Activated CD4-positive, alpha-beta T cell treated with anti-CD3 and anti-CD28 coated beads, Interleukin-2, amount 50 U/mL, for 1 hour (primary cell): Measurements from ENCODE around the gene ZXDC.

ENCODE experiments used
- DNase-seq: peaks from one replicate; pipeline ENCODE4 v3.0.0-alpha.2; 2020

Gene ZXDC

GRCh38 chr3:126488886-126489569 lies 13.3 kb upstream of the ZXDC start:
- DNase-seq: no peak

- no peak for DNase-seq
Observed at GRCh38 chr3:126488185-126488584, 12.5 kb upstream of the ZXDC start.

DNA sequence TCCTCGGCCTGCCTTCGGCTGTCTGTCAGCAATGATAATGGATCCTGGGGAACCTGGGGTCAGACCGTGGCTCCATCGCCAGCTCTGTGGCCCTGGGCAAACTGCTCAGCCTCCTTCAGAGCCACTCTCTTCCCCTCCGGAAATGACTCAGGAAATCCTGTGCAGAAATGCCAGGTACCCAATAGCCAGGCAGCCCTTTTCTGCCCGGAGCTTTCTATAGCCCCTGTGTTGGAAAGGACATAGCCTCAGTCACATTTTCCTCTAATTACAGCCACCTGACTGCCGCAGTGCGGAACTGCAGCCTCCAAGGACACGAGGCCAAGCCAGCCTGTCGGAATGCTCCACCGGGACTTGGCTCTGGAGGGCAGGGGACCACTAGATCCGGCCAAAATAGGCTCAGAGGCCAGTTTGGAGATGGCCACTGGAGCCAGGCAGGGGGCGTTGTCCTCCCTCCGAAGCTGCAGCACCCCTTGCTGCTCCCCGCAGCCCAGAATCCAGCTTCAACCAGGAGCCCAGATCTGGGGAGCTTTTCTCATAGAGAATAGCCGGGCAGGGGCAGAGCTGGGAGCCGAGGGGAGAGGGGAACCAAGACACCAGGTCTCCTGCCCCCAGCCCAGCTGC lies 11.6 kb upstream of the ZXDC start:
- DNase-seq: no peak

GRCh38 chr3:126486360-126486847 lies 10.7 kb upstream of the ZXDC start:
- no peak for DNase-seq

GRCh38 chr3:126485956-126486355 lies 10.3 kb upstream of the ZXDC start:
- no peak for DNase-seq

DNA sequence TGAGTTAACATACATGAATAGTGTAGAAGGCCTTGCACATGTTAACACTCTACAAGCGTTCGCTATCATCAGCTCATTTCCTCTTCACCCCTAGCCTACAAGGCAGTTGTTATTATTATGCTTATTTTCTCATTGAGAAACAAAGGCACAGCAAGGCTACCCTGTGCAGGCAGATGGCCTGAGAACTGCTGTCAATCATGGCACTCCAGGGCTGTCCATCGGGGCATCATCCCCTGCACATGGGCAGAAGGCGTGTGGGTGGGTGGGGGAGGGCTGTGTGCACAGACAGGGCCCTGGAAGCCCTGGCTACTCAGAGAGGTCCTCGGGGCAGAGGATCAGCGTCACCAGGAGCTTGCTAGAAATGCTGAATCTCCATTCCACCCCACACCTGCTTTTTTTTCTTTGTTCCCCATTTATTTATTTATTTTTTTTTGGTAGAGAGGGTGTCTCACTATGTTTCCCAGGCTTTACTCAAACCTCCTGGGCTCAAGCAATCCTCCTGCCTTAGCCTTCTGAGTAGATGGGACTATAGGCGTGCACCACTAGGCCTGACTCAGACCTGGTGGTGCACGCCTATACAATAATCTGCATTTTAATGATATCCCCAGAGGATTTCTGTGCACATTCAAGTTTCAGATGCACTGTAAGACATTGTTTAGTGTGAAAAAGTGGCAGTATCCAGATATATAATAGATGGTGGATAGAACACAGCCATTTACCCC lies 9.6 kb upstream of the ZXDC start:
- DNase-seq: no peak

- no peak for DNase-seq
Observed at GRCh38 chr3:126484662-126485061, 9.0 kb upstream of the ZXDC start.

- no peak for DNase-seq
Observed at GRCh38 chr3:126484148-126484547, 8.5 kb upstream of the ZXDC start.

DNA sequence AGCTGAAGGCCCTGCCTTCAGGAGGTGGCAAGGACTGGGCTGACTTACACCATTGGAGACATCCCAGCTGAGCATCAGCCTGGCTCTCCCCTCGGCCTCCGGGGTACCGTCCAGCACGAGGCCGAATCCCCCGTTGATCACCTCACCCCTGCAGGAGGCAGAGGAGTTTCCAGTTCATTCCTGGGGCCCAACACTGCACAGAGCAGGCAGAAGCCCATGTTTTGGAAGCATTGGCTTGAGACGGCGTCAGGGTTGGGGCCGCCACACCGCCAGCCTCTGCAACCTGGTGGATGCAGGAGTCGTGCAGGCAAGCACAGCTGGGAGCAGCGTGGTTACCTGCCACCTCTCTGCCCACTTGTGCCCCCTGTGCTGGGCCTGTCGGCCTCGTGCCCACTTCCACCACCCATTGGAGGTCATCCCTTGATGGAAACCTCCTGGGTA lies 7.7 kb upstream of the ZXDC start:
- DNase-seq: no peak

GRCh38 chr3:126482503-126483255 lies 7.0 kb upstream of the ZXDC start:
- no peak for DNase-seq

DNA sequence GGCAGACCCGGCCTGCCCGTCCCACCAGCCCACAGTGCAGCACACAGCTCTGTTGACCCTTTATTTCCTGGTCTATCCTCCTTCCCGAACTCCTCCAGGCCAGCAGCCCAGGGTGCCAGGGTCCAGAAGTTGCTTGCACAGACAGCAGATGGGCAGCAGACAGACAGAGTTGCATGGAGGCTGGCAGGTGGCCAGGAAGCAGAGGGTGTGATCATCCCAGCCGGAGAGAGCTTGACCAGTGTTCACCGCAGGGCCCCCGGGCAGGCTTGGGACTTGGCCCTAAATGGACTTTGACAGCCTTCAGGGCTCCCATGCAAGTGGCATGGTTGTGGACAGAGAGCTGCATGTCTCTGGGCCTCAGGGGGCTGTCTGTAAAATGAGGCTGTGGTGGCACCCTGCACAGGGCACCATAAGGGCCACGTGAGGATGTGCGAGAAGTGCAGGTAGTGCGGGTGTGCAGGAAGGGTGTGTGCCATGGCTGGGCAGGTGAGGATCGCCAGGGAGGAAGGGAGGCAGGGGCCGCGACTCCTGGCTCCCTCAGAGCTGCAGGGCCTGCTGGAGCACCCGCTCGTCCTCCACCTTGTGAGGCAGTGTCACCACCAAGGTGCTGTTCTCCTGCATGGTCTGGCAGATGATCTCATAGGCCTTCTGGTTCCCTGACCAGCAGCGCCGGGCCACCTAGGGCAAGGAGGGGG lies 6.3 kb upstream of the ZXDC start:
- DNase-seq: no peak

DNA sequence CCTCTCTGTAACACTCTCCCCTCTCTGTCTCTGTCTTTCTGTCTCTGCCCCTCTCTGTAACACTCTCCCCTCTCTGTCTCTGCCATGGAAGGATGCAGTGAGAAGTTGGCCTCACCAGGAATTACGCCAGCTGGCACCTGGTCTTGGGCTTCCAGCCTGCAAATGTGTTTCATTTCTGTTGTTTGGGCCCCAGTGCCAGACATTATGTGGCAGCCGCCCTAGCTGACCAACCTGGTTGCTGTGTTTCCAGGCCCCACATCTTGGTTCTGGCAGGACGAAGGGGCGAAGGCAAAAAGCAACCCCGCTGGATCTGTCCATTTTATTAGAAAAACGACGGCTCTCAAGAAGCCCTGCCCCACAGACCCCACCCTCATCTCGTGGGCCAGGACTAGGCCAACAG lies 5.2 kb upstream of the ZXDC start:
- DNase-seq: no peak

- DNase-seq: no peak
Observed at GRCh38 chr3:126480206-126480605, 4.5 kb upstream of the ZXDC start.

GRCh38 chr3:126479642-126480041 lies 4.0 kb upstream of the ZXDC start:
- DNase-seq: no peak

GRCh38 chr3:126478581-126479310 lies 3.1 kb upstream of the ZXDC start:
- no peak for DNase-seq

DNA sequence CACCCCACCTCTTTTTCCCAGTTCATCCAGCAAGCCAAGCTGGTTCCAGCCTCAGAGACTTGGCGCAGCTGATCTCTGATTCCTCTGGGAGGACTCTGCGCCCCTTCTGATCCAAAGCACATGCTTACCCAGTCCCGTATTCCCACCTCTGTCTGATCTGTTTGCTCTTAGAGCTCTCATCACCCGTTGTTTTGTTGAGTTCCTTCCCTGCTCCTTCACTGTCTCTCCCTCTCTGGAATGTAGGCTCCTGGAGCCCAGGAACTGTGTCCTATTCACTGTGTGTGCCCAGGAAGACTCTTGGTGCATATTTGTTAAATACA lies 1.3 kb upstream of the ZXDC start:
- no peak for DNase-seq

DNA sequence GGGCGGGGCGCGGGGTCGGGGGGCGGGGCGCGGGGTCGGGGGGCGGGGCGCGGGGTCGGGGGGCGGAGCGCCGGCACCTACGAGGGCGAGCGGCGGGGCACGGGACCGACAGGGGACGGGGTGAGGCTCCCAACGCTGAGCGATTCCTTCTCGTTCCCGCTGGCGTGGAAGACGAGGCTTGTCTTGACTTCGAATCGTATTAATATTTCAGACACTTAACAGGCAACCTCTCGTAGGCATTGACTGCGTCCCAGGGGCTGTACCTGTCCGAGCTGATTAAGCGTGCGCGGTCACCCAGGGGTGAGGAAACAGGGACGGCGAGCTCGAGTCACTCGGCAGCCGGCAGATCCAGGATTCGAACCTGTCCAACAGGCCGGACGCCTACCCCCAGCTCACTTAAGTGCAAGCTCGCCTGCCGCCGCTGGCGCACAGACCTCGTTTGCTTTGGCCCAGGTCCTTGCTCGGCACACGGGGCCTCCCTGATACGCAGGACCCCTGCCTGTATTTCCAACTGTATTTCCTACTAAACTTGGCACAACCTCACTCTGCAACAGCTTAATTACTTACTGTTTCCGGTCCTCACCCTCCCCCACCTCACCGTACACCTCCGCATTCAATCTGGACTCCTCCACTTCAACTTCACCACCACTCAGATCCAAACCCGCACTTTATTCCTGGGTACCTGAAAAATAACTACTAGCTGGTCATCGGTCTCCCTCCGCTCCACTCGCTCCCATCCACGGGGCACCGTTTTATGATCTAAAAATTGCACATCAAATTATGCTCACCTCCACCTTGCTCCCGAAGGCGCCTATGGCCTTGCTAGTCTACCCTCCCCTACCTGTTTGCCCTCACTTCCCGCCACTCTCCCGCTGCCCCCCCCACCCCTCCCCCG lies 722 bp upstream of the ZXDC start:
- DNase-seq: no peak

DNA sequence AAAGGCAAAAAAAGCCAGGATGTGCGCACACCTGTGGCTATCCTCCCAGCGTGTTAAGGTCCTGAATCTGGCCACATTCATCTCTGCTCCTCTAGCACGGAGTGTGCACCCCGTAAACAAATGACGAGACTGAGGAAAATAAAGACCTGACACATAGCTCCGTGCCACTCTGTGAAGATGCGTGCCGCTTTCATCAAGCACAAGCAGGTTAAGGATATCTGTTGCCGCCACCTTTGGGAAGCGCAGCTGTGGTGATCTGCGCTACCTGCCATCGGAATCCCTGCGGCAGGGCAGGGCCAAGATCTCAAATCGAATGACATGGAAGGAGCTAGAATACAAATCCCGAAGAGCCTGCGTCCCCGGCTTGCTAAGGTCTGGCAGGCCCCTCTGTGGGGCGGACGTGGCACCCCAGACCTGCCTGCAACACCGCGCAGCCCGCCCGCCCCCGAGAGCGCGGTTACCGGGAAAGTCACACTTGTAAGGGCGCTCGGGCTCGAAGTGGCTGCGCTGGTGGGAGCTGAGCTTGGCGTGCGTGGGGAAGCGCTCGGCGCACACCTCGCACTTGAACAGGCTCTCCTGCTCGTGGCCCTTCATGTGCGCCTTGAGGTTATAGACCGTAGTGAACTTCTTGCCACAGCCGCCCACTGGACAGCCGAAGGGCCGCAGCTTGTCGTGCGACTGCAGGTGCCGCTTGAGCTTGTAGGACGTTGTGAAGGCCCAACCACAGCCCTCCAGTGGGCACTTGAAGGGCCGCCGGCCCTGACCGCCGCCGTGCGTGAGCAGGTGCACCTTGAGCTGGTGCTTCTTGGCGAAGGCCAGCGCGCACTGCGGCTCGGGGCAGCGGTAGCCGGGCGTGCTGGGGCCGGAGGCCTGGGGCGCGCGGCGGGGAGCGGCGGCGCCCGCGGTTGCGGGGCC lies 936 bp downstream of the ZXDC start:
- peak; percentile 16 for DNase-seq

GRCh38 chr3:126473292-126474168 lies 2.2 kb downstream of the ZXDC start:
- no peak for DNase-seq
